GM18507 (cell line): Measurements from ENCODE around the gene THSD4.
"Not testable (repeated sequence)": the region's sequence is repeated elsewhere in the genome, so short reads cannot be mapped to it uniquely, and the experiment has no call there.

ENCODE experiments used
- DNase-seq: peaks from one replicate; pipeline ENCODE4 v3.0.0; 2011; ENCODE audit warnings: low read depth; ENCODE audit not compliant: insufficient read length; ENCODE audit errors: extremely low spot score
- FAIRE-seq: peaks from 2 replicates; lab custom pipeline; 2011; peaks lifted over from hg19 to GRCh38; lab: Jason Lieb, UNC

THSD4 gene

DNA sequence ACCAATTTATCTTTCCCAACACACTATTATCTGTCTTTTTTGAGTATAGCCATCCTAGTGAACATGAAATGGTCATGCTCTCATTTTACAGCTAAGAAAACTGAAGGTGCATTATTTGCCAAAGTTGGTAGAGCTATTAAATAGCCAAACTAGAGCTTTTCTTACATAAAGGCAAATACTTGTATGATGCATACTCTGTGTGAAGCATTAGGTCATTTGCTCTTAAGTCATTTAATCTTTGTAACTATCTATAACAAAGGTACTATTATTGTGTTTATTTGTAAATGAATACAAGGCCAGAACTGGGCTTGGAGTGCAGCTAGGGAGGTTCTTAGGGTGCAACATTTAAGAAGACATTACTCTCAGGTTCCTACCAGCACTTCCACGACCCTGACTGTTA, 123.7 kb downstream of the THSD4 start:
- DNase-seq (no peak), FAIRE-seq (no peak)

DNA sequence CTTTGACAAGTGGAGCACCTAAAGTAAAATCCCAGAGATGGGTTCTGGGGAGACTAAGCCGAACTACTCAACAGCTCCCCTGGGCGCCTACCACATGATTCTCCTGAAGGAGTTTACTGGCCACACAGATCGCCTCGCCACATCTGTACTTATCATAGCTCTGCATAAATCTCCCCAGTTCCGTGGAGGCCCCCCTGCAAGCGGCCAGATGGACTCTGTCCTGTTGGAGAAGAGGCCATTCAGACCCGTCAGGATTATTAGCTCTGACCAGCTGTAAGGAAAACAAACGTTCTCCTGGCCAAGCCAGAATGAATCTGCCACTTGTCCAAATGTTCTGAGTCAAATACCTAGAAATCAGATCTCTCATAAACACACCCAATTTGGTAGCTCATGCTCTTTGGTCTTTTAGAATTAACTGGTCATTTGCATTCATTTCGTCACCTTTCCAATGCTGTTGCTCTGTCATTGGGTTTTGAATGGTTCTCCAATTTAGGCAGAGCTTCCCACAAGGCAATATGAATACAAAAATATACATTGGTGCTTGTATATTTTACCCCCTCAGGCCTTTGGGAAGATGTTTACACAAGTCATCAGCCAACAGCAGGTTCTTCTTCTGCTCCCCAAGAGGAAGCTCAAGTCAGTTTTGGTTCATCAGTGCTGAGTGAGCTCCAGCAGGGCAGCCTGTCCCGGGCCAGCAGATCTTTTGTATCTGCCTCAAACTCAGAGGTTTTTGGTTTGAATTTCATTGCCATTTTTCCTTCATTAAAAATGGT, 124.5 kb downstream of the THSD4 start:
- no peak for DNase-seq
- FAIRE-seq, result no peak

DNA sequence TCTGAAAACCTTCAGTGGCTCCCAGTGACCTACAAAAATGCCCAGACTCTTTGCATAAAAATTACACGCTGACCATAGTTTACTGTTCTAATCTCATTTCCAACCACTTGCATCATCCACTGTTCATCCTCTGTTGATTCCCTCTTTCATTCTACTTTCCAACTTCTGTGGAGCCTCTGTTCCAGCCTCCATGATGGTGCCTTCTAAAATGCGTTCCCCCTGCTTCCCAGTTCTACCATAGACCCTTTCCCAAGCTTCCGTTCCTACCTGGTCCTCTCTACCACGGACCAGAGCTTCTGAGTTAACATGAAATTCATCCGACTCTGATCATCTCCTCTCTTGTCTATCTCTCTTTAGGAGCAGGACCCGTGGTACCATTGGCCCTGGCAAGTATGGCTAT, 127.0 kb downstream of the THSD4 start:
- DNase-seq (no peak), FAIRE-seq (no peak)

DNA sequence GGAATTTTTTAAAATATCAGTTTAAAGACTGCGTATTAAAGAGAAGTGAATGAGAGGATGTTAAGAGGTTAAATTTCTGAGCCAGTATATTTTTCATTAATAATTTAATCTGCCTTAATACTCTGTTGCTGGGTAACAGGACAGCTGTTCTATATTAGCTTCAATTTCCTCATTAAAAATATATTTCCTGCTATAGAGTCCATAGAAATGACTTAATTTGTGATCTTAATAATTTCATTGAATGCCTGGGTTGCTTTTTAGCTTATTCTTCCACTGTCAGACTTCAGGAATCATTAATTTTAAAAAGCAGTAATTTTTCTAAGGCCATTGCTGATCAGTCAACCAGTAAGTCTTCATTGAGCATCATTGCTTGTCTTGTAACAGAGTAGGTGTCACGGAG, 129.0 kb downstream of the THSD4 start:
- DNase-seq (no peak), FAIRE-seq (no peak)

DNA sequence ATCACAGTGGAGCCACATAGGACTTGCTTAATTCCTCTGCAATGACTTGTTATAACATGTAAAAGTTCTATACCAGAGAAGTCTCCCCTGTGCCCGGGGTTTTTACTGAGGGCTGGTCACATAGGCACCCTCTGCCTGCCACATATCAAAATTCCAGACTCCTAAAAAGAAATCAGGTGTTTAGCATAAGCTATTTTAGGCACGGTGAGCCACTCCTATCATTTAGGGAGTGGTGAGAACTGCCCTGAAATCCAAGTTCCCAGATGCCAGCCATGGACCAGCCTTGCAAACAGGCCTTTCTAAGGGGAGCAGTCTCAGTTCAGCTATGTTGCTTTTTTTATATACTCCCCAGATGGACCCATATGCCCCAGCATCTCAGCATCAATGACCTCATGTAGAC, 130.3 kb downstream of the THSD4 start:
- FAIRE-seq, result no peak

DNA sequence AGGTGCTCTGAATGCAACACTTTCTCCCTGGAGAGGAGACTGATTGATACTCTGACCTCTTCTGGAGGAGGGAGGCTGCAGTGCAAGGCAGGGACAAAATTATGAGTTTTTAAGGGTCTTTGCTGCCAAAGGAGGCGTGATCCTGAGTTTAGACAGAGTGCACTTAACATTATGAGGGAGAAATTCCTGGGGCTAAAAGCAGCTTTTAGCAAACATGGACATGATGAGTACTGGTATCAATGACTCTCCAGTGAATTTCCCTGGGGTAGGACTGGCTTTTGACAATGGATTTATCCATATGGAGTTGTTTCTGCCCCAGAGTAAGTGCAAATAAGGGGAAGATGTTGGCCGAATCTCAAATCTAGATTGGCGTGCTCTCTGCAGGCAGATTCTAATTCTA, 133.1 kb downstream of the THSD4 start:
- DNase-seq (no peak), FAIRE-seq (no peak)

More for the DNA sequence above, 130.3 kb downstream of the THSD4 start:
- no peak for DNase-seq

DNA sequence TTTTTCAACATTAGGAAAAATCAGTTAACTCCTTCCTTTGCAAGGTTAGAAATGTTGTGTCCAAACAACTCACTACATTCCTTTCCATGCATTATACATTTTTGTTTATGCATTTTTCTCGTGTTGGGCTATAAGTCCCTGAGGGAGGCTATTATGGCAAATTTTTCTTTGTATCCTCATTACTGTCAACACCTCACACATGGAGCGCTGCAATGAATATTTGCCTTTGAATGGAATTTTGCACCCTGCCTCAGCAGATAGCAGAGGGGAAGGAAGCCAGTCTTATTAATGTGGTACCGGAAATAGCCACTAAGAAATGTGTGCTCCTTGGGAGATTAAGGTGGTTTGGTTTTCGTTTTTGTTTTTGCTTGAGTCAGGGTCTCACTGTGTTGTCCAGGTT, 134.7 kb downstream of the THSD4 start:
- DNase-seq (no peak), FAIRE-seq (no peak)

DNA sequence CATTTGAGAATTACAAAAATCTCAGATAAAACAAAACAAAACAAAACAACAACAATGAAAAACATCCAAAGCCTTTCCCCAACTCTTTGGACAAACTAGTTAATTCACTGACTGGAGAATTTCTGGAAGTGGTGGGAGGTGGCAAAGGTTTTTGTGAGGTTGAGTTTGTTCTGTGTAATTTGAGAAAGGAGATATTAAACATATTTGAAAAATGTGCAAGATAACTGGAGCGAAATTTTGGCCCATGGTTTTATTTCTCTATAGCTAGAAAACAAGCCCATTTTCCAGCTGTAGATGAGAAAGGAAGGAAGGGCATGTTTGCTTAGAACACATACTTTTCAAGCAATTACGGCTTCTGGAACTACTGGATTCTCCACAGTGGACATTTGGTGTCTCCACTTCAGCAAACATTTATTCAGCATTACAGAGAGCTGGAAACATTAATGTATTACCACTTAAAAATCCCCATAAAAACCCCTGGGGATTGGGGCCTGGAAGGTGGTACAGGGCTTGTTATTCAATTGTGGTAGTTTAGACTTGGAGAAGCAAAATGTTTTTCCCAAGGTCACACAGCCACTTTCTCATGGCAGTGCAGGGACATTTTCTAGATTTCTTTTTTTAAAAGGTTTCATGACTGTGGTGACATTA, 135.8 kb downstream of the THSD4 start:
- FAIRE-seq, result no peak
- DNase-seq, result no peak

DNA sequence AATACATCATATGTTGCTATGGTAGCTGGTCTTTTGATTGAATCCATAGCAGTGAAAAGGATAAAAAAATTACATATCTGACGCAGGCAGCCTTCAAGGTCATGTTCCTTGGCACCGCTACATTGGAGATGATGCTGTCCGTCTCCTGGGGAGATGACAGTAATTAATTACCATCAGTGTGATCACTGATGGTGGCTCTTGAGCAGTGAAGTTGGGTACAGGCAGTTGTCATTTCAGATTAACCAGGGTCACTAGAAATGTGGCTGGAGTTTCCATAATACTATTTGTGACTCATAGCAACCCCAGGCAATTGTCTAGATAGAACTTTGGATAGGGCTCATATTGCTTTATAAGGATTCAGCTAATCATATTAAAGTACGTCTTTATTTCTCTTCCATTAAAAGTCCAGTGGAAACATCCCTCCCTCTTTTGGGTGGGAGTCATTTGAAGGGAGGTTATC, 136.3 kb downstream of the THSD4 start:
- no peak for FAIRE-seq
- DNase-seq, result no peak

DNA sequence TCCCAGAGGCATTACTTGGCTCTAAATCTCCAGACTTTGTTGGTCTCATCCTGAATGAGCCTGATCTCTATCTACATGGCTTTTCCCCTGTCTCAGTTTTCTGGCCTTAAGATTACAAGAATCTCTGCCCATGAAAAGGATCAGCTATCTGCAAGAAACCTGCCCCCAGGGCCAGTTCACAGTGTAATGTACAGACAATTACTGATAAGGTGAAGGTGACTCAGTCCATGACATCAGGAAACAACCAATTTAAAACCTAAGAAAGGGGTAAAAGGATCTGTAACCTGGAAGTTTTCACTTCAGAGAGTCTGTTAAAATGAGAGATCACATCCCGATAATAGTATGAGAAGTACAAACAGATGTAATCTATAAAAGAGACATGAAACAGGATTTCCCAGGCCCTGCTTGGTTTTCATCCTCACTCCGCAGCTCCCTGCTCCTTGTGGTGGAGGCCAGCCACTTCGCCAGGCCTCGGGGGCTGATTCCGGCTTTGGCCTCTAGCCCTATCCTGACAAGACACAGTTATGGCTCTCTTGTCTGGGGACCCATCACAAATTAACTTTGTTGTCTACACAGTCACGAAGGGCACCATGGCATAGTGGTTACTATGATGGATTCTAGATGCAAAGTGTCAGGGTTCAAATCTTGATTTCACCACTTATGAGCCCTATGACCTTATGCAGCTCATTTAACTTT, 136.9 kb downstream of the THSD4 start:
- DNase-seq, result no peak
- no peak for FAIRE-seq

DNA sequence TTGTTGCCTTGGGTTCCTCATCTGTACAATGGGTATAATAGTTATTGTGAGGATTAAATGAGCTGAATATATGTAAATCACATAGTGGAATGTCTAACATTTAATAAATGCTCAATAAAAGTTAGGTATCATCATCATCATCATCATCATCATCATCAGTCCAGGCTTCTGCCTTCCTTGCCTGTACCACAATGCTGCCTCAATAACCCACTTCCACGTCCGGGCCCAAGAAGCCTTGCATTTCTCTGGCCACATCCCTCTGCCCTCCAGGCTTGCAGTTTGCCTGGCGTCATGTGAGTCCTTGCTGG, 137.4 kb downstream of the THSD4 start:
- FAIRE-seq (no peak), DNase-seq (no peak)

DNA sequence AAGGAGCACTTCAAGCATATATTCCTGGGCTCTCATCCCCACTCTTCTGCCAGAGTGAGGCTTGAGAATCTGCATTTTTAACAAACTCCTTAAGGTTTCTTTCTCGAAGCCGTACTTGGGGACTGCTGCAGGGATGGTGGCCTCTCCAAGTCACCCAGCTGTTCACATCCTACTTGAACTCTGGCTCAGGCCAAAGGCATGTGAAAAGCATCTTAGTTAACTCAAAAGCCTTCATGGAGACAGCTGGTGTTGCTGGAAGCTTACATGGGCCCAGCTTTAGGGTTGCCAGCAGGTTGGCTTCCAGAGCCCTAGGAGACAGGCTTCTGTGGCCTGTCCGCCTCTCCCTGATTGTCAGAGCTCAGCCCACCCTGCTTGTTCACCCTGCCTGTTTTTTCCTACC, 139.2 kb downstream of the THSD4 start:
- FAIRE-seq (no peak), DNase-seq (no peak)

DNA sequence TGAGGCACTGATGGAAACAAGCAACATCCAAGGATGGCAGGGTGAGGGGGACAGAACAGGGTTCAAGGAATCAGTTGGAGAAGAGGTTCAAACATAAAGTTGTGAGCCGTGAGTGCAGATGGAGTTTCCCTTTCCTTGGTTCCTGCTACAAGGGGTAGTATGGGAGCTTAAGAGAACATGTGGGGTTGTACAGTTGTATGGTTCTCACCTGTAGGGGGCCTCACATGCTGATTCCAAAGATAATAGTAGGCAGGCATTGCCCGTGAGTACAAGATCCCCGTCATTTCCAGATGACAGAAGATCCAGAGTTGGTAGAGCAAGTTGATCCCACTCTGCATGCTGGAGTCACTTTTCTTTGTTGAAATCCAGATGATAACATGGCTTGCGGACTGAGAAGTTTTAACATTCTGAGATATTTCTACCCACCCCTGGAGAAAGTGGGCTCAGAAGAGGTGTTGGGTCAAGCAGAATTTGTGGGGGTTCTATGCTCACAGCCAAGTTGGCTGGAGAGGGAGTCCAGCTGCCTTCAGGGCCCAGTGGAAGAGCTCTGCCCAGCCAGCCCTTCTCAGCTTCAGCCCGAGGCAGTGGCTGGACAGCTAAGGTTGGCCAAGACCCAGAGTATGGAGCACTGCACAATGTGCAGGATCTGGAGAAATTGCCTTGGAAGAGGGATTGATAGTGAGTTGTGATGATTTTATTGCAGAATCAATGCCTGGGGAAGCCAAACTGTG, 141.8 kb downstream of the THSD4 start:
- no peak for FAIRE-seq
- DNase-seq, result no peak

DNA sequence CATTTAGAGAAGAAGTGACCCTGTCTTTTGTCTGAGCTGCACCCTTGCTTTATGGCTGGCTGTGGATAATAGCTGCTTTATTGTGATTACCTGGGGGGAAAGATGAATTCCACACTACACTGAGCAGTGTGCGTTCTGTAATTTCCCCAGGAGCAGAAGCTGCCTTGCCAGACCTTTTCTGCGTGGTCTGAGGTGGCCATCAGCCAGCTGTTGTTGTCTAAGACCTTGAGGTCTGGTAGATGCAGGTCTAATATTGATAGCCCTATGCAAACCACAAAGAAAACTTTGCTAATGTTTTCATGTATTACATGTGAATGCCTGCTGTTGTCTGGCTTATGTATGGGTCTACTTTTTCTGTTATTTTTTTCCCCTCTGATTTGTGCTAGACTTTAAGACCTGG, 144.6 kb downstream of the THSD4 start:
- no peak for FAIRE-seq

DNA sequence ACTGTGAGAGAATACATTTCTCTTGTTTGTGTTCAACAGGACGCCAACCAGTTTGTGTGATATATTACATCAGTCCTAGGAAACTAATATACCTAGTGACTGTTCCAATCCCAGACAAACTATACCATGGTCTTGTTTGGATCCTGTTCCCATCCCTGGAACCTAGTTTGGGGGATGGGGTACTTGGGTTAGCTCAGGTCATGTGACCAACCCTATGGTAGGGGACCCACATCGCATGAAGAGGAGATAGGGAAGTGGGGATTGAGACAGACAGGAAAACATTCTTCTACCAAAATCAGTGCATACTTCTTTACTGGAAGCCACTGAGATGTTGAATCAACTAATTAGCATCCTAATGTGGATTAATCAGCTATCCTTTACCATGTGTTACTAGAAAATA, 146.1 kb downstream of the THSD4 start:
- FAIRE-seq, result no peak
- DNase-seq, result no peak

More for the DNA sequence above, 144.6 kb downstream of the THSD4 start:
- DNase-seq, result no peak

DNA sequence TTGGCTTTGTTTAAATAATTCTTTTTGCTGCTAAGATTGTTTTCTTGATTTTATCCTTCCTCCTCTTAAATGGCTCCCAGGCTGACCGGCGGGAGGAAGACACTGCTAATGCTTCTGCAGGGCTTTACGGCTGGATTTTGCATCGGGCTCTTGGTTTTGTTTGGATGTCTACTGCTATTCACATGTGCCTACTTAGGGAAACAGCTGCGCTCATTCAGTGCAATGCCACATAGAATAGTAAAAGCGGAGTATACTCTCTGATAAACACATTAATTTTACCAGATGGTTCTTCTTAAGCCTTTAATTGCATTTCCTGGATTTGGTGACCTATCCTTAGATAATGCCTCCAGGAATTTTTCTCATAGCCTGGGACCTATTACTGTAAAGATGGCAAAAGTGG, 146.6 kb downstream of the THSD4 start:
- FAIRE-seq, result no peak
- no peak for DNase-seq

DNA sequence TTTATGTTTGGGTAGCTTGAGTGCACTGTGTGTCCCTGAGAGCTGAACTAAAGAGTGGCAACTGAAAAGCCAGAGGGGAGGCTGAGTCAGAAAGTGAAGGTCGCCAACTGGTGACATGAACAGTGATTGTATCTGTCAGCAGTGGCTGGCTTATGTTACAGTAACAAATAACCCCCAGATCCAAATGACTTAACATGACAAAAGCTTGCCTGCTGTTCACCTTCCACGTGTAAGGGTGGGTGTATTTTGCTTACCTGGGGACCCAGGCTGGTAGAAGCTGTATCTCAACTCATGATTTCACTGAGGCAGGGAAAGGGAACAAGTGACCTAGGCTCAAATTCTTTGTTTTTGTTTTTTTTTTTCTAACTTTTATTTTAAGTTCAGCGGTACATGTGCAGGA, 147.3 kb downstream of the THSD4 start:
- DNase-seq (no peak), FAIRE-seq (no peak)

DNA sequence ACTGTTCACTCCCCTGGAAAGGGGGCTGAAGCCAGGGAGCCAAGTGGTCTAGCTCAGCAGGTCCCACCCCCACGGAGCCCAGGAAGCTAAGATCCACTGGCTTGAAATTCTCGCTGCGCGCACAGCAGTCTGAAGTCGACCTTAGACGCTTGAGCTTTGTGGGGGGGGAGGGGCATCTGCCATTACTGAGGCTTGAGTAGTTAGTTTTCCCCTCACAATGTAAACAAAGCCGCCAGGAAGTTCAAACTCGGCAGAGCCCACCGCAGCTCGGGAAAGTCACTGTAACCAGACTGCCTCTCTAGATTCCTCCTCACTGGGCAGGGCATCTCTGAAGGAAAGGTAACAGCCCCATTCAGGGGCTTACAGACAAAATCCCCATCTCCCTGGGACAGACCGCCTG, 150.3 kb downstream of the THSD4 start:
- not testable (repeated sequence) for DNase-seq, FAIRE-seq

DNA sequence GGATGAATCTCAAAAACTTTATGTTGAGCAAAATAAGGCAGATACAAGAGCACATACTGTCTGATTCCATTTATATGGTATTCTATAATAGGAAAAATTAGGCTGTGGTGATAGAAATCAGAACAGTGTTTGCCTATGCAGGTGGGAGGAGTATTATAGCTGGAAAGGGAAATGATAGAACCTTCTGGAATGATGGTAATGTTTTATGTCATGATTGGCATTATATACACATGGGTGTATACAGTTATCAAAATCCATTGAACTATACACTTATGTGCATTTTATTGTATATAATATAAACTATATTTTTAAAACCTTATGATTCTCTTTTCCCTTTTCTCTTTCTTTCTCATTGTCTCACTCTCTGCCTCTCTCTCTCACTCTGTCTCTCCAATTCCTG, 156.1 kb downstream of the THSD4 start:
- DNase-seq (no peak), FAIRE-seq (no peak)

DNA sequence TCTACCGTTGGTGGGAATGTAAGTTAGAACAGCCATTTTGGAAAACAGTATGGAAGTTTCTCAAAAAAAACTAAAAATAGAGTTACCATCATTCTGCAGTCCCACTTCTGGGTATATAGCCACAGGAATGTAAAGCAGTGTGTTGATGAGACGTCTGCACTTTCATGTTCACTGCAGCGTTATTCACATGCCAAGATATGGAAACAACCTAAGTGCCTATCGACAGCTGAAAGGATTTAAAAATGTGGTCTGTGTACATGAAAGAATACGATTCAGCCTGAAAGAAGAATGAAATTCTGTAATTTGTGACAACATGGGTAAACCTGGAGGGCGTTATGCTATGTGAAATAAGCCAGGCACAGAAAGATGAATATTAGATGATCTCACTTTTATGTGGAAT, 157.7 kb downstream of the THSD4 start:
- no peak for DNase-seq
- no peak for FAIRE-seq
